Midbrain (tissue), 1 donor: ENCODE results near the gene RHOB.
"Not testable (repeated sequence)": the region's sequence is repeated elsewhere in the genome, so short reads cannot be mapped to it uniquely, and the experiment has no call there.

Experiments
- DNase-seq: peaks from one replicate; lab custom pipeline; 2025; lab: John Stamatoyannopoulos, UW

RHOB gene

GRCh38 chr2:20422402-20423271, 24.2 kb upstream of the RHOB start:
- peak; percentile 27 for DNase-seq

- no peak for DNase-seq
Observed at GRCh38 chr2:20423359-20423758, 23.5 kb upstream of the RHOB start.

DNA sequence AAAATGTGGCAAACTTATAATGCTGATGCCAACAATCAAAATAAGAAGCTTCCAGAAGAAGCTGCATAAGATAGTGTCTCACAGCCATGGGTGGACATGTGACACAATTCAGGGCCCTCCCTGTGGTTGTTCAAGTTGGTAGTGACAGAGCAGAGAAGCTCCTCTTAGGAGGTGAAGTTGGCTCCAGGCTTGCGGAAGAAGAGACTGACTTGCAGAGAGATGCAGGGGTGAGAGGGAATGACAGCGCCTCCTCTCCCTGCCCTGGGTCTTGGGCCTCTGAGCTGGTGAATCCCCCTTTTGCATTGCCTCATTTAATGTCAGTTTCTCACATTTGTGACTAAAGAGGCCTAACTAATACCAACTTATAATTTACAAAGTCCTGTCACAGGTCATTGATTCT, 23.0 kb upstream of the RHOB start:
- DNase-seq, result no peak

GRCh38 chr2:20424300-20425290, 22.3 kb upstream of the RHOB start:
- peak; percentile 21 for DNase-seq

DNA sequence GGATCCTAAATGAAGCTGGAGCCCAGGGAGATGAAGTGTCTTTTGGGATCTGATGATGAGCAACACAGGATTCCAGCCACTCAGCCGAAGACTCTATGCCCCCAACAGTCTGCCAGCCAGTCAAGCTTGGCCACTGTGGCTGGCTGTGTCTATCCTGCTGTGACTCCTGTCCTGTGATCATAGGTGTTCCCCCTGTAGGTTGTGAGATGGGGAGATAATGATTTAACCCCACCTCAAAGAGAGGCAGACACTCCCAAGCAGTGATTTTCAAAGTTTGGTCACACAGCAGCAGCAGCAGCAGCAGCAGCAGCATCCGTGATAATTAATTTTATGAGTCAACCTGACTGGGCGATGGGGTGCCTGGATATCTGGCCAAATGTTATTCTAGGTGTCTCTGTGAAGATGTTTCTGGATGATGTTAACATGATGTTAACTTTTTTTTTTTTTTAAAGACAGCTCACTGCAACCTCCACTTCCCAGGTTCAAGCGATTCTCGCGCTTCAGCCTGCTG, 21.4 kb upstream of the RHOB start:
- DNase-seq, result no peak

- no peak for DNase-seq
Observed at GRCh38 chr2:20425884-20426283, 21.0 kb upstream of the RHOB start.

DNA sequence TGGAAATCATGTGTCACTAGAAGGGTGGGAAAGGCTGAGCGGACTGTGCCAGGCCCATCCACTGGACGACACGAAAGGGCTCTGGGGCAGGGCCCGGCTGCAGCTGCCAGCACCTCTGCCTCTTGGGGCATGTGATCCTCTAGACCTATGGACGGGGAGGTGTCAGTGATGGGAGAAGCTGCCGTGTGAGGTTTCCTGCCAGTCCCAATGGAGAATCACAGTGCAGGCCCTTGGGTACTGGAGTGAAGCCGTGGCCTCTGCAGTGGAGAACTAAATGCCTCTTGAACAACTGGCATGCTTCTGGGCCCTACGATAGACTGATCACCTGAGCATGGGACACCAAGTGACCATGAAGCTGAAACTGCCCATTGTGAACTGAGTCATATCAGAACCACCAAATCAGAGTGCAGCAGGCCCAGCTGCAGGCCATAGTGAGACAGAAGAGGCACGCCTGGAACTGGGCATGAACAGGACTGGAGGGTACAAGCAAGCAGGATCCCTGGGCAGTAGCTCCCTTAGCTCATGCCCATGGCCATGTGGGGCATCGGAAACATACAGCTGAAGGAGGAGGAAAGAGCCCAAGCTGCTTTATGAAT, 18.8 kb upstream of the RHOB start:
- no peak for DNase-seq

DNA sequence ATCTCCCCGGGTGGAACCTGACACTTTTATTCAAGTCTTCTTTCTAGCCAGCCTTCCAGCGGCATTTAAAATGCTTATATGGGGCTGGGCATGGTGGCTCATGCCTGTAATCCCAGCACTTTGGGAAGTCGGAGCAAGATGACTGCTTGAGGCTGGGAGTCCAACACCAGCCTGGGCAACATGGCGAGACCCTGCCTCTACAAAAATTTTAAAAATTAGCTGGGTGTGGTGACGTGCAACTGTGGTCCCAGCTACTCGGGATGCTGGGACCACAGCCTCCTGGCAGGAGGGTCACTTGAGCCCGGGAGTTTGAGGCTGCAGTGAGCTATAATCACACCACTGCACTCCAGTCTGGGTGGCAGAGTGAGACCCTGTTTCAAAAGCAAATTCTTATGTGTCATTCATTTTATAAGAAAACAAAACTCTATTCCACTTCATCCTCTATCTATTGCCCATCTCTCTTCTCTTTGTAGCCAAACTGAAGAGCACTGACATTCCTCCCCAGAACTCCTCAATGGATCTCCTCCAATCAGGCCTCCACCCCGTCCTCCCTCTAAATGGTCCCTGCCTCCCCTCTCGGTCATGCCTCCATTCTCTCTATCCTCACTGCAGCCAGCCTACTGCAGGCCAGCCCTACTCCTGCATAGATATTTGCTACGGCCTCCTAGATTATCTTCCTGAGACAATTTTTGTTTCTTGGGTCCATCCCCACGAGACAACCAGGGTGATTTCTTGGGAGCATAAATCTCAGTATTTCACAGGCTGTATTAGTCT, 18.0 kb upstream of the RHOB start:
- DNase-seq, result no peak

GRCh38 chr2:20429528-20429927, 17.3 kb upstream of the RHOB start:
- DNase-seq, result peak; percentile 15

GRCh38 chr2:20430035-20430434, 16.8 kb upstream of the RHOB start:
- no peak for DNase-seq

GRCh38 chr2:20430461-20431300, 16.2 kb upstream of the RHOB start:
- DNase-seq, result no peak

- no peak for DNase-seq
Observed at GRCh38 chr2:20431301-20431698, 15.6 kb upstream of the RHOB start.

DNA sequence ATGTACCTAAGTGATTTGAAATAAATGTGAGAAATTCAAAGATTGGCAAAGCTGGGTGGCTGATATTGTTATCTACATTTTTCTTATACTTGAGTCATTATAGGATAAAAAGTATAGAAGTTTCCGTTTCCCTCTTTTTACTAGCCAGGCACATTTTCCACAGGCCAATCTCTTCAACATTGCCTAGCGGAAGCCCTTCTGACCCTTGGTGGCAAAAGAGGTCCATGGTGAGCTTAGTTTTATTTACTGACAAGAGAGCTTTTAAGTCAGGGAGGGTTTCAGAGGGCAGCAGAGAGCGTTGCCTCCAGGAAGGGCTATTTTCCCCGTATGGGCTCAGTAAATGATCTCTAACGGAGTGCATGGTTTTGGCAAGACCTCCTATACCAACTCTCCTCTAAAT, 15.1 kb upstream of the RHOB start:
- no peak for DNase-seq

- DNase-seq, result no peak
Observed at GRCh38 chr2:20432714-20433113, 14.2 kb upstream of the RHOB start.

DNA sequence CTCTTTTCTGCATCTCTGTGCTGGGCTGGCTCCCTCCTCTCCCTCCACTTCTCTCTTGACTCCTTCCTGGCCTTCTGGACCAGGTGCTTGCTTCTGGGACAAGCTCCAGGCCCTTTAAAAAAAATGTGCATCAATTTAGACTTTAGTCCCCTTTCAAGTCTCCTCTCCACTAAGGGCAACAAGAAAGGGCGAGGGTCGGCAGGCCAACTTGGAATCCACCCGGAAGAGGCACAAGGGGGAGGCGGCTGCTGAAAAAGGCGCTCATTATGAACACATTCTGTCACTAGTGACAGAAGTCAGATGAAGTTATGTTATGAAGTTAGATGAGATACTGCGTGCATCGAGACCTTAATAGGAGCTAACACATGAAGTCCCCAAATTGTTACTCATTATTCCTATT, 13.6 kb upstream of the RHOB start:
- DNase-seq, result no peak

- DNase-seq, result no peak
Observed at GRCh38 chr2:20433946-20434553, 12.8 kb upstream of the RHOB start.

DNA sequence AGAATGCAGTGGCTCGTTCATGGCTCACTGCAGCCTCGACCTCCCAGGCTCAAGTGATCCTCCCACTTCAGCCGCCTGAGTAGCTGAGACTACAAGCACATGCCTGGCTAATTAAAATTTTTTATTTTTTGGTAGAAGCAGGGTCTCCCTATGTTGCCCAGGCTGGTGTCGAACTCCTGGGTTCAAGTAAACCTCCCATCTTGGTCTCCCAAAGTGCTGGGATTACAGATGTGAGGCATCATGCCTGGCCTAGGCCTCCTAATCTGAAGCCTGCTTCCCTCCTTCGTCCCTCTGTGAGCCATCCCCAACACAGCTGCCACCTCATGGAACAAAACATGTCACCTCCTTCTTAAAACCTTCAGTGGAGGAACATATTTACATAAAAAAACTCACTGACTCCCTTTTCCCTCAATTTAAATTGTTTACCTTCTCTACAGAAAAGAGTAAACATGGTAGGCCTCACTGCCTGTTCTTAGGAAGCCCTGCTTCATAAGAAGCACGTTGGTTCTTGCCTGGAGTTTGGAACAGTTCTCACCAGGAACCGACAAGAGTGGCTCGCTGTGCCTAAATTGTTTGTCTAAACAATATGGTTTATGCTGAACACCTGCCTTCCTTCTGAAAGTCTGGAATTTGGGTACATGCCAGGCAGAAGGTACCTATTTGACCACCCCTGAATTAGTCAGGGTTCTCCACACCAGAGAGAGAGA, 12.1 kb upstream of the RHOB start:
- no peak for DNase-seq

DNA sequence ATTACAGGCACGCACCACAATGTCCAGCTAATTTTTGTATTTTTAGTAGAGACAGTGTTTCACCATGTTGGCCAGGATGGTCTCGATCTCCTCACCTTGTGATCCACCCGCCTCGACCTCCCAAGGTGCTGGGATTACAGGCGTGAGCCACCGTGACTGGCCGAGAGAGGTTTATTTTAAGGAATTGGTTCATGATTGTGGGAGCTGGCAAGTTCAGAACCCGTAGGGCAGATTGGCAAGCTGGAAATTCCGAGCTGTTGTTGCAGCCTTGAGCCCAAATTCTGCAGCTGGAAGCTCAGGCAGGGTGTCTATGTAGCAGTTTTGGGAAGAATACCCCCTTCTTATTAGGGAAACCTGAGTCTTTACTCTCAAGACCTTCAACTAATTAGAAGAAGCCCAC, 11.4 kb upstream of the RHOB start:
- not testable (repeated sequence) for DNase-seq

DNA sequence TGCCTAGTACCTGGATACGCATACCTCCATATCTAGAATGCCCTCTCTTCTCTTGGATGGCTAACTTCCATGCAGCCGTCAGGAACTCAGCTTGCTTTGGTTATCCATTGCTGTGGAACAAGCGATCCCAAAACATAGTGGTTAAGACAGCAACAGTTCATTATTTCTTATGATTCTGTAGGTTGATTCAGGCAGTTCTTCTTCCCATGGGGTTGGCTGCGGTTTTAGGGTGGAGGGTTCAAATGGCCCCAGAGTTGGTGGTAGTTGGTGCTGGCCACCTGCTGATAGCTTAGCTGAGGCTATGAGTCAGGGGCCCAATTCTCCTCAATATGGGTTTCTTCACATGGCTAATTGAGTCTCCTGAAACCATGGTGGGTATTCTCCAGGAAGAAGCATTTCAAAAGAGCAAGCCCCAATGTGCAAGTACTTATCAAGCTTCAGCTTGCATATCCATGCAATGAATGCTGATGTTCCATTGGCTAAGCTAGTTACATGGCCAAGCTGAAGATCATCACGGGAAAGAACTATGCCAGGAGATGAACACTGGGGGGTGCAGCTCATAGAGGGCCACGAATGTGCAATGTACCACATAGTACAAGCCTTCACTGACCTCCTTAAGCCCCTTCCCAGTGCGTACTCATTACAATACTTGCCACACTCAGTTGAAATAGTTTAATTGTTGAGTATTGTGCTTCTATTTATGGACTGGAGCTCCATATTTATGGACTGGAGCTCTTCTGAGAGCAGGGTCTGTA, 10.0 kb upstream of the RHOB start:
- no peak for DNase-seq
